IMR-90 (cell line): ENCODE results near the gene STK10. TPM values are rescaled to one million over a fixed set of nuclear protein-coding genes. Genes with fewer than 3 reads are reported as not detected.

ENCODE experiments used
- ATAC-seq: fragments of 200-7000 bp; cut with Tn5 transposase; 2 replicates; pipeline ENCODE4 v1.9.1; 2020; ENCODE audit warnings: low read depth, mild to moderate bottlenecking, moderate library complexity
- BruUV-seq: library from RNA; stranded (reverse); fragments of 400-500 nt; replicated peaks from 2 replicates; lab custom pipeline; 2021; lab: Mats Ljungman, UMichigan
- CTCF ChIA-PET: fragments of 300-600 bp; formaldehyde crosslinking; extraction: SDS; loops from one replicate; lab custom pipeline; 2021; ENCODE audit warnings: antibody characterized with exemption; lab: Yijun Ruan, JAX
- POLR2A ChIA-PET: fragments of 300-600 bp; sonication (Branson Sonifier 250); formaldehyde crosslinking; loops from one replicate; lab custom pipeline; 2022; ENCODE audit warnings: antibody characterized with exemption; ENCODE audit not compliant: unreplicated experiment; lab: Charles Lee
- DNase-seq: peaks from one replicate; pipeline ENCODE4 v3.0.0; 2013
- H2AFZ ChIP-seq: replicated peaks from 2 replicates; pipeline ENCODE3; 2013; ENCODE audit warnings: low read length, mild to moderate bottlenecking; ENCODE audit not compliant: poor library complexity
- H2AK5ac ChIP-seq: 2 replicates; pipeline ENCODE4 v1.6.1; 2013; ENCODE audit warnings: low read depth, low read length, inconsistent platforms
- H2AK9ac ChIP-seq: replicated peaks from 2 replicates; pipeline ENCODE3; 2013; ENCODE audit warnings: mild to moderate bottlenecking, low read depth, low read length, moderate library complexity; ENCODE audit not compliant: poor library complexity
- H2BK120ac ChIP-seq: 2 replicates; pipeline ENCODE4 v1.6.1; 2013; ENCODE audit warnings: low read depth, low read length, inconsistent platforms
- H2BK15ac ChIP-seq: 3 replicates; pipeline ENCODE4 v1.6.1; 2013; ENCODE audit warnings: low read depth, low read length, inconsistent platforms
- H2BK20ac ChIP-seq: 2 replicates; pipeline ENCODE4 v1.6.1; 2013; ENCODE audit warnings: low read depth, mild to moderate bottlenecking, inconsistent platforms, low read length, moderate library complexity
- H2BK5ac ChIP-seq: 2 replicates; pipeline ENCODE4 v1.6.1; 2013; ENCODE audit warnings: mild to moderate bottlenecking, low read depth, low read length, inconsistent platforms; ENCODE audit not compliant: poor library complexity, severe bottlenecking
- H3K14ac ChIP-seq: replicated peaks from 2 replicates; pipeline ENCODE4 v1.6.1; 2013; ENCODE audit warnings: low read depth, low read length, inconsistent platforms
- H3K18ac ChIP-seq: 2 replicates; pipeline ENCODE4 v1.6.1; 2013; ENCODE audit warnings: low read depth, low read length, control low read depth
- H3K23ac ChIP-seq: 2 replicates; pipeline ENCODE4 v1.6.1; 2013; ENCODE audit warnings: low read depth, low read length, inconsistent platforms
- H3K27ac ChIP-seq: 2 replicates; pipeline ENCODE4 v1.5.1; 2013; ENCODE audit warnings: mild to moderate bottlenecking, control low read depth, low read length; ENCODE audit not compliant: insufficient read depth
- H3K27me3 ChIP-seq: 2 replicates; pipeline ENCODE4 v1.6.1; 2013; ENCODE audit warnings: low read length; ENCODE audit not compliant: control insufficient read depth, insufficient read depth
- H3K36me3 ChIP-seq: 2 replicates; pipeline ENCODE4 v1.6.1; 2013; ENCODE audit warnings: low read length, mixed read lengths; ENCODE audit not compliant: control insufficient read depth, insufficient read depth
- H3K4ac ChIP-seq: 2 replicates; pipeline ENCODE4 v1.6.1; 2013; ENCODE audit warnings: low read depth, low read length, inconsistent platforms
- H3K4me1 ChIP-seq: 2 replicates; pipeline ENCODE4 v1.6.1; 2013; ENCODE audit warnings: low read length, mixed read lengths; ENCODE audit not compliant: control insufficient read depth, insufficient read depth
- H3K4me2 ChIP-seq: 2 replicates; pipeline ENCODE4 v1.6.1; 2013; ENCODE audit warnings: low read depth, mild to moderate bottlenecking, control low read depth, low read length, moderate library complexity
- H3K4me3 ChIP-seq: 2 replicates; pipeline ENCODE4 v1.5.1; 2013; ENCODE audit warnings: low read depth, mild to moderate bottlenecking, control low read depth, low read length, moderate library complexity; ENCODE audit not compliant: insufficient read depth
- H3K56ac ChIP-seq: 2 replicates; pipeline ENCODE4 v1.6.1; 2013; ENCODE audit warnings: low read length, inconsistent platforms; ENCODE audit not compliant: insufficient read depth; ENCODE audit errors: extremely low read depth
- H3K79me1 ChIP-seq, 2 experiments: 2 replicates each; pipeline ENCODE4 v1.6.1; 2013; ENCODE audit warnings: low read length in 2 of 2, inconsistent platforms in 1 of 2, low read depth in 1 of 2
- H3K9ac ChIP-seq: 2 replicates; pipeline ENCODE4 v1.6.1; 2013; ENCODE audit warnings: low read depth, low read length, control low read depth
- H3K9me1 ChIP-seq: 2 replicates; pipeline ENCODE4 v1.6.1; 2013; ENCODE audit warnings: low read length, inconsistent platforms; ENCODE audit not compliant: insufficient read depth
- H3K9me3 ChIP-seq: 2 replicates; pipeline ENCODE4 v1.6.1; 2013; ENCODE audit warnings: low read length; ENCODE audit not compliant: control insufficient read depth, insufficient read depth
- H4K20me1 ChIP-seq: 2 replicates; pipeline ENCODE4 v1.6.1; 2013; ENCODE audit warnings: low read length, inconsistent platforms; ENCODE audit not compliant: insufficient read depth
- H4K5ac ChIP-seq: 2 replicates; pipeline ENCODE4 v1.6.1; 2013; ENCODE audit warnings: mild to moderate bottlenecking, low read depth, low read length, control low read depth
- H4K8ac ChIP-seq, 2 experiments: 2 replicates each; pipeline ENCODE4 v1.6.1; 2013; ENCODE audit warnings: low read depth in 2 of 2, low read length in 2 of 2, control low read depth in 1 of 2, inconsistent platforms in 1 of 2
- H4K91ac ChIP-seq: 2 replicates; pipeline ENCODE4 v1.6.1; 2013; ENCODE audit warnings: low read depth, low read length, inconsistent platforms; ENCODE audit not compliant: insufficient read depth
- CEBPB ChIP-seq: IDR thresholded peaks from 2 replicates; pipeline ENCODE4 v1.6.1; 2012; ENCODE audit warnings: low read depth, low read length, improper control_type of control experiment
- CTCF ChIP-seq: conservative IDR thresholded peaks from 2 replicates; pipeline ENCODE4 v1.5.1; 2012; ENCODE audit warnings: mild to moderate bottlenecking, low read depth, low read length, improper control_type of control experiment
- FOS ChIP-seq: fragments of 150-350 bp; IDR thresholded peaks from 2 replicates; pipeline ENCODE4 v1.6.1; 2016; ENCODE audit warnings: low read depth, low read length
- MAZ ChIP-seq: IDR thresholded peaks from 2 replicates; pipeline ENCODE4 v1.6.1; 2012; ENCODE audit warnings: low read depth, mild to moderate bottlenecking, low read length, improper control_type of control experiment, moderate library complexity, borderline replicate concordance
- MXI1 ChIP-seq: IDR thresholded peaks from 2 replicates; pipeline ENCODE4 v1.6.1; 2012; ENCODE audit warnings: low read depth, mild to moderate bottlenecking, low read length, moderate library complexity, borderline replicate concordance
- NFE2L2 ChIP-seq: fragments of 150-350 bp; IDR thresholded peaks from 2 replicates; pipeline ENCODE4 v1.6.1; 2016; ENCODE audit warnings: low read depth, mild to moderate bottlenecking, low read length
- POLR2A ChIP-seq: IDR thresholded peaks from 2 replicates; pipeline ENCODE4 v1.6.1; 2012; ENCODE audit warnings: mild to moderate bottlenecking, low read depth, low read length
- RAD21 ChIP-seq: IDR thresholded peaks from 2 replicates; pipeline ENCODE4 v1.6.1; 2012; ENCODE audit warnings: low read length, improper control_type of control experiment
- RFX5 ChIP-seq: IDR thresholded peaks from 2 replicates; pipeline ENCODE4 v1.8.0; 2012; ENCODE audit warnings: low read depth, mild to moderate bottlenecking, low read length, moderate library complexity
- SMC3 ChIP-seq: fragments of 150-350 bp; IDR thresholded peaks from 2 replicates; pipeline ENCODE4 v1.6.1; 2016; ENCODE audit warnings: low read depth, mild to moderate bottlenecking, antibody characterized with exemption, low read length, moderate library complexity
- WGBS, 2 experiments: methylation state at CpG; one replicate each; pipeline versions ENCODE4 v1.1.5 to v1.1.7; 2013; ENCODE audit warnings: missing lambda C conversion rate in 2 of 2; ENCODE audit not compliant: insufficient read length in 1 of 2; ENCODE audit errors: extremely low coverage in 2 of 2; 5-methylcytosine and 5-hydroxymethylcytosine counted together
- dilution Hi-C: fragments of 300-500 bp; cut with HindIII; formaldehyde crosslinking; loops from one replicate; pipeline ENCODE4 v1.14.3; 2018; ENCODE audit warnings: low sequenced_read_pairs; ENCODE audit not compliant: unreplicated experiment
- in situ Hi-C: fragments of 300-500 bp; cut with MboI; formaldehyde crosslinking; loops from 3 replicates; pipeline ENCODE4 v1.14.3; 2019; ENCODE audit warnings: low sequenced_read_pairs, inconsistent platforms, mixed read lengths
- intact Hi-C: fragments of 100-400 bp; cut with micrococcal nuclease; formaldehyde crosslinking; loops from 2 replicates; pipeline ENCODE4 v1.10.0; 2022
- polyA plus RNA-seq, 3 experiments: library from polyadenylated mRNA; depleted of rRNA; stranded (reverse); fragments of >200 nt; gene quantifications; 2 replicates each; pipeline ENCODE4 v1.2.3, GENCODE V29; 2012; ENCODE audit warnings: low replicate concordance in 1 of 3
- total RNA-seq: library from RNA; depleted of rRNA; stranded (reverse); fragments of >200 nt; gene quantifications from 2 replicates; pipeline ENCODE4 v1.2.3, GENCODE V29; 2012
- TF ChIP-seq, protein P1 (sequence below): fragments of 150-350 bp; IDR thresholded peaks from 2 replicates; pipeline ENCODE4 v1.6.1; 2016; ENCODE audit warnings: low read depth, mild to moderate bottlenecking, low read length, moderate library complexity, borderline replicate concordance

The STK10 gene
- total and polyA plus RNA-seq, 2 of the 4 experiments (the other 2 are of a cell fraction) = 15.4 to 18.5 TPM

DNA sequence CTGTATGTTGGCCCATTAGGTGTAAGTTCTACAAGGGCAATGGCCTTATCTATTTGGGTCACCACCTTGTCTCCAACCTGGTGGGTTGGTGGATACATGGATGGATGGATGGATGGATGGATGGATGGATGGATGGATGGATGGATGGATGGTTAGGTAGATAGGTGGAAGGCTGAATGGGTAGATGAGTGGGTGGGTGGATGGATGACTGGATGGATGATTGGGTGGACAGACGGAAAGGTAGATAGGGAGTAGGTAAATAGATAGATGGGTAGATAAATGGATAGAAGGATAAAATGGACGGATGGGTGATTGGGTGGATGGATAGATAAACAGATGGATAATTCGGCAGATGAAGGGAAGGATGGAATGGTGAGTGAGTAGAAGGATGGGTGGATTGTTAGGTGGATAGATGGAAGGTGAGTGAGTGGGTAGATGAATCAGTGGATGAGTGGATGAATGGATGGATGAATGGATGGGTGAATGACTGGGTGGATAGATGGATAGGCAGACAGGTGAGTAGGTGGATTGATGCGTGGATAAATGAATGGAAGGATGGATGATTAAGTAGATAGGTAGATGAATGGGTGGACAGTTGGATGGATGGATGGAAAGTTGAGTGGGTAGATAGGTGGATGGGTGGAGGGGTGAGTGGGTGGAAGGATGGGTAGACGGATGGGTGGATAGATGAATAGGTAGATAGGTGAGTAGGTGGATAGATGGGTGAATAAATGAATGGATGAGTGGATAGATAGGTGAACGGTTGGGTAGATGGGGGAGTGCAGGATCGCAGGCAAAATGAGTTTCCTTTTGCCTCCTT is 98.5 kb downstream of the STK10 start (continued):
- TF ChIP-seq FOS = no peak

DNA sequence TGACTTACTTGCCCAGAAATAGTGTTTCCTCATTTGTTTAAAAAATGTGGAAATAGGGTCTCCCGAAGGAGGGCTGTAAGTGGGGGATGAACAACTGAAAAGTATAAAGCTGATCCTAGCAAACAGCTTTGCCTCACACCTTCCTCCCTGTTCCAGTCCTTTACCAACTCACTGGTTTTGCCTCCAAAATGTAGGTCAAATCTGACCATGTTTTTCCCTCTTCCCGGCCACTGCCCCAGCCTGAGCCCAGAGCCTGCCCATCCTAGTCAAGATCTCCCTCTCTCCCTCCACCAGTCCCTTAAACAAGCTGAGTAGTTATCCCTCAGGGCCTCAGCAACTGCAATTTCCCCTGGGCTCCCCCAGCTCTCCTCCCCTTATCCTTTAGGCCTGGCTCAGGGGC is 99.2 kb downstream of the STK10 start:
- no peak overlapping the region for H3K9ac ChIP-seq
- no peak overlapping the region for H3K23ac ChIP-seq
- ATAC-seq (no peak), DNase-seq (no peak)
- H3K36me3 ChIP-seq = peaks cover 19% of the 10 kb centered on the region
- H3K4me1 ChIP-seq = no peaks in the 10 kb centered on the region
- in situ Hi-C loops = no loop called here
- peaks cover 8% of the 10 kb centered on the region; the same call in 1 of the 2 replicates for H3K9me1 ChIP-seq
- H3K79me1 ChIP-seq = no peaks in the 10 kb centered on the region
- H3K9me3 ChIP-seq = no peaks in the 10 kb centered on the region
- H3K27ac ChIP-seq = no peak overlapping the region
- no peak overlapping the region for H2BK15ac ChIP-seq
- ChIA-PET CTCF (no interaction called here), POLR2A (no interaction called here)
- H4K8ac ChIP-seq = no peak overlapping the region
- H3K4ac ChIP-seq = no peak overlapping the region
- no peak overlapping the region for H3K4me3 ChIP-seq
- no peak overlapping the region for H2AK9ac ChIP-seq
- no peak overlapping the region for H3K14ac ChIP-seq
- no peak for TF ChIP-seq MXI1
- TF ChIP-seq, protein P1, sequence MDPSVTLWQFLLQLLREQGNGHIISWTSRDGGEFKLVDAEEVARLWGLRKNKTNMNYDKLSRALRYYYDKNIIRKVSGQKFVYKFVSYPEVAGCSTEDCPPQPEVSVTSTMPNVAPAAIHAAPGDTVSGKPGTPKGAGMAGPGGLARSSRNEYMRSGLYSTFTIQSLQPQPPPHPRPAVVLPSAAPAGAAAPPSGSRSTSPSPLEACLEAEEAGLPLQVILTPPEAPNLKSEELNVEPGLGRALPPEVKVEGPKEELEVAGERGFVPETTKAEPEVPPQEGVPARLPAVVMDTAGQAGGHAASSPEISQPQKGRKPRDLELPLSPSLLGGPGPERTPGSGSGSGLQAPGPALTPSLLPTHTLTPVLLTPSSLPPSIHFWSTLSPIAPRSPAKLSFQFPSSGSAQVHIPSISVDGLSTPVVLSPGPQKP = no peak
- TF ChIP-seq RFX5 = no peak
- TF ChIP-seq CTCF = no peak
- no peak for TF ChIP-seq FOS
- TF ChIP-seq CEBPB = no peak
- no peak for TF ChIP-seq RAD21
- TF ChIP-seq SMC3 = no peak
- no peak for TF ChIP-seq MAZ
- no peak for TF ChIP-seq POLR2A
- TF ChIP-seq NFE2L2 = no peak
- 100% methylated on average over 1 of the region's 2 CpGs; no CpG with 5 or more reads in 1 of the 2 experiments for WGBS, 2 experiments
- no peak overlapping the region for H2AFZ ChIP-seq
- H3K18ac ChIP-seq = no peak overlapping the region
- no peak overlapping the region for H2AK5ac ChIP-seq
- no TSS peak for BruUV-seq
- no peaks in the 10 kb centered on the region for H4K20me1 ChIP-seq
- H2BK120ac ChIP-seq = no peak overlapping the region
- no peak overlapping the region for H2BK20ac ChIP-seq
- no peak overlapping the region for H4K5ac ChIP-seq
- no peak overlapping the region for H4K91ac ChIP-seq
- no peak overlapping the region for H2BK5ac ChIP-seq
- dilution Hi-C loops = no loop called here
- intact Hi-C loops = no loop called here
- no peaks in the 10 kb centered on the region for H3K27me3 ChIP-seq
- no peak overlapping the region for H3K56ac ChIP-seq
- H3K4me2 ChIP-seq = no peak overlapping the region
